Measurements from ENCODE around the gene SLC35F4.

DNA sequence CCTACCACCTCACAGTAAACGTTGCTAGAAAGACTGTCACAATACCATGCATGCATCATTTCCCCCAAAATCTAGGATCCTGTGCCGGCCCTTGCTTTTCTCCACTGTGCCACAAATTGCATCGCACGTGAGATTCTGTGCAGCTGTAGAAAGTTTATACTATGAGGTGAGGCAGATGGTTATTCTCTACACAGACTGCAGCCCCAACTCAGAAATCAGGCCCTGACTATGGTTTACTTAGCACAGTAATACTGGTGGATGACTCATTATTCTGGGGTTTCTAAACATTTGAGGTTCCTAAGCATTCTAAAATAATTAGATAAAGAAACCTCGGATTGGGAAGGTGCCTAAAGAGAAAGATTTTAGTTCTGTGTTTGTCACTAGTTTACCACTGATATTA lies 208.4 kb downstream of the SLC35F4 start:
- TF ChIP-seq, protein P1, sequence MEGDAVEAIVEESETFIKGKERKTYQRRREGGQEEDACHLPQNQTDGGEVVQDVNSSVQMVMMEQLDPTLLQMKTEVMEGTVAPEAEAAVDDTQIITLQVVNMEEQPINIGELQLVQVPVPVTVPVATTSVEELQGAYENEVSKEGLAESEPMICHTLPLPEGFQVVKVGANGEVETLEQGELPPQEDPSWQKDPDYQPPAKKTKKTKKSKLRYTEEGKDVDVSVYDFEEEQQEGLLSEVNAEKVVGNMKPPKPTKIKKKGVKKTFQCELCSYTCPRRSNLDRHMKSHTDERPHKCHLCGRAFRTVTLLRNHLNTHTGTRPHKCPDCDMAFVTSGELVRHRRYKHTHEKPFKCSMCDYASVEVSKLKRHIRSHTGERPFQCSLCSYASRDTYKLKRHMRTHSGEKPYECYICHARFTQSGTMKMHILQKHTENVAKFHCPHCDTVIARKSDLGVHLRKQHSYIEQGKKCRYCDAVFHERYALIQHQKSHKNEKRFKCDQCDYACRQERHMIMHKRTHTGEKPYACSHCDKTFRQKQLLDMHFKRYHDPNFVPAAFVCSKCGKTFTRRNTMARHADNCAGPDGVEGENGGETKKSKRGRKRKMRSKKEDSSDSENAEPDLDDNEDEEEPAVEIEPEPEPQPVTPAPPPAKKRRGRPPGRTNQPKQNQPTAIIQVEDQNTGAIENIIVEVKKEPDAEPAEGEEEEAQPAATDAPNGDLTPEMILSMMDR (IDR thresholded peaks at IDR 0.05; ENCODE audit: insufficient read depth, low read length) = no peak
- TF ChIP-seq, protein P2, sequence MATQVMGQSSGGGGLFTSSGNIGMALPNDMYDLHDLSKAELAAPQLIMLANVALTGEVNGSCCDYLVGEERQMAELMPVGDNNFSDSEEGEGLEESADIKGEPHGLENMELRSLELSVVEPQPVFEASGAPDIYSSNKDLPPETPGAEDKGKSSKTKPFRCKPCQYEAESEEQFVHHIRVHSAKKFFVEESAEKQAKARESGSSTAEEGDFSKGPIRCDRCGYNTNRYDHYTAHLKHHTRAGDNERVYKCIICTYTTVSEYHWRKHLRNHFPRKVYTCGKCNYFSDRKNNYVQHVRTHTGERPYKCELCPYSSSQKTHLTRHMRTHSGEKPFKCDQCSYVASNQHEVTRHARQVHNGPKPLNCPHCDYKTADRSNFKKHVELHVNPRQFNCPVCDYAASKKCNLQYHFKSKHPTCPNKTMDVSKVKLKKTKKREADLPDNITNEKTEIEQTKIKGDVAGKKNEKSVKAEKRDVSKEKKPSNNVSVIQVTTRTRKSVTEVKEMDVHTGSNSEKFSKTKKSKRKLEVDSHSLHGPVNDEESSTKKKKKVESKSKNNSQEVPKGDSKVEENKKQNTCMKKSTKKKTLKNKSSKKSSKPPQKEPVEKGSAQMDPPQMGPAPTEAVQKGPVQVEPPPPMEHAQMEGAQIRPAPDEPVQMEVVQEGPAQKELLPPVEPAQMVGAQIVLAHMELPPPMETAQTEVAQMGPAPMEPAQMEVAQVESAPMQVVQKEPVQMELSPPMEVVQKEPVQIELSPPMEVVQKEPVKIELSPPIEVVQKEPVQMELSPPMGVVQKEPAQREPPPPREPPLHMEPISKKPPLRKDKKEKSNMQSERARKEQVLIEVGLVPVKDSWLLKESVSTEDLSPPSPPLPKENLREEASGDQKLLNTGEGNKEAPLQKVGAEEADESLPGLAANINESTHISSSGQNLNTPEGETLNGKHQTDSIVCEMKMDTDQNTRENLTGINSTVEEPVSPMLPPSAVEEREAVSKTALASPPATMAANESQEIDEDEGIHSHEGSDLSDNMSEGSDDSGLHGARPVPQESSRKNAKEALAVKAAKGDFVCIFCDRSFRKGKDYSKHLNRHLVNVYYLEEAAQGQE (IDR thresholded peaks at IDR 0.05; ENCODE audit: insufficient replicate concordance, low read depth) = no peak
- no peak for TF ChIP-seq POLR2AphosphoS5 (IDR thresholded peaks at IDR 0.05; ENCODE audit: low read depth)
- no peak for TF ChIP-seq GABPA (IDR thresholded peaks at IDR 0.05; ENCODE audit: low read depth)
